H9 (cell line): ENCODE data around the gene SWI5. TPM values are rescaled to one million over a fixed set of nuclear protein-coding genes. Genes with fewer than 3 reads are reported as not detected.

ENCODE experiments used
- DNase-seq: peaks from one replicate; pipeline ENCODE4 v3.0.0-alpha.2; 2017
- H2AFZ ChIP-seq: one replicate; pipeline ENCODE4 v1.6.1; 2013; ENCODE audit warnings: mild to moderate bottlenecking, low read length, control low read depth, moderate library complexity
- H2AK5ac ChIP-seq: 2 replicates; pipeline ENCODE4 v1.6.1; 2013; ENCODE audit warnings: low read length, control low read depth, mixed read lengths; ENCODE audit not compliant: insufficient read length
- H2BK120ac ChIP-seq: one replicate; pipeline ENCODE4 v1.6.1; 2013; ENCODE audit warnings: low read depth, mild to moderate bottlenecking, low read length, control low read depth, inconsistent platforms; ENCODE audit not compliant: poor library complexity, severe bottlenecking
- H2BK12ac ChIP-seq: 2 replicates; pipeline ENCODE4 v1.6.1; 2013; ENCODE audit warnings: low read length, control low read depth, mixed read lengths, low read depth; ENCODE audit not compliant: insufficient read length
- H2BK15ac ChIP-seq: 2 replicates; pipeline ENCODE4 v1.6.1; 2013; ENCODE audit warnings: low read depth, low read length, control low read depth
- H2BK20ac ChIP-seq: one replicate; pipeline ENCODE4 v1.6.1; 2013; ENCODE audit warnings: low read depth, mild to moderate bottlenecking, low read length, control low read depth, inconsistent platforms; ENCODE audit not compliant: poor library complexity, severe bottlenecking
- H2BK5ac ChIP-seq: 2 replicates; pipeline ENCODE4 v1.6.1; 2013; ENCODE audit warnings: low read length, control low read depth, mixed read lengths; ENCODE audit not compliant: insufficient read length
- H3K14ac ChIP-seq: 2 replicates; pipeline ENCODE4 v1.6.1; 2013; ENCODE audit warnings: low read length, control low read depth; ENCODE audit not compliant: insufficient read depth
- H3K18ac ChIP-seq: 2 replicates; pipeline ENCODE4 v1.6.1; 2013; ENCODE audit warnings: low read depth, mild to moderate bottlenecking, mixed read lengths, low read length, control low read depth; ENCODE audit not compliant: insufficient read length
- H3K23ac ChIP-seq: 2 replicates; pipeline ENCODE4 v1.6.1; 2013; ENCODE audit warnings: low read length, control low read depth, mixed read lengths, low read depth; ENCODE audit not compliant: insufficient read length
- H3K23me2 ChIP-seq: 2 replicates; pipeline ENCODE4 v1.6.1; 2013; ENCODE audit warnings: low read depth, mild to moderate bottlenecking, mixed read lengths, low read length, control low read depth; ENCODE audit not compliant: insufficient read length, poor library complexity, severe bottlenecking
- H3K27ac ChIP-seq: 2 replicates; pipeline ENCODE4 v1.5.1; 2013; ENCODE audit warnings: low read length, control low read depth, mixed read lengths, low read depth; ENCODE audit not compliant: insufficient read length
- H3K27me3 ChIP-seq: 2 replicates; pipeline ENCODE4 v1.6.1; 2013; ENCODE audit warnings: low read length, control low read depth, inconsistent platforms; ENCODE audit not compliant: insufficient read depth
- H3K4ac ChIP-seq: 2 replicates; pipeline ENCODE4 v1.6.1; 2013; ENCODE audit warnings: low read depth, mild to moderate bottlenecking, control low read depth, inconsistent platforms, low read length, moderate library complexity
- H3K4me1 ChIP-seq: 2 replicates; pipeline ENCODE4 v1.6.1; 2013; ENCODE audit warnings: low read length, control low read depth, inconsistent platforms; ENCODE audit not compliant: insufficient read depth
- H3K4me2 ChIP-seq: 2 replicates; pipeline ENCODE4 v1.6.1; 2013; ENCODE audit warnings: low read length, control low read depth, mixed read lengths; ENCODE audit not compliant: insufficient read length, insufficient read depth
- H3K56ac ChIP-seq: 2 replicates; pipeline ENCODE4 v1.6.1; 2013; ENCODE audit warnings: low read depth, mild to moderate bottlenecking, mixed read lengths, low read length, control low read depth; ENCODE audit not compliant: insufficient read length
- H3K79me1 ChIP-seq: 2 replicates; pipeline ENCODE4 v1.6.1; 2013; ENCODE audit warnings: low read depth, mild to moderate bottlenecking, moderate library complexity, low read length, control low read depth, inconsistent platforms; ENCODE audit not compliant: insufficient read depth, poor library complexity, severe bottlenecking
- H3K79me2 ChIP-seq: 2 replicates; pipeline ENCODE4 v1.6.1; 2013; ENCODE audit warnings: low read length, control low read depth, inconsistent platforms; ENCODE audit not compliant: insufficient read depth
- H3K9ac ChIP-seq: 2 replicates; pipeline ENCODE4 v1.6.1; 2013; ENCODE audit warnings: low read length, control low read depth, mixed read lengths; ENCODE audit not compliant: insufficient read length; ENCODE audit errors: extremely low read depth
- H3K9me3 ChIP-seq: one replicate; pipeline ENCODE4 v1.6.1; 2013; ENCODE audit warnings: low read depth, low read length, inconsistent platforms; ENCODE audit not compliant: control insufficient read depth
- H3T11ph ChIP-seq: one replicate; pipeline ENCODE4 v1.6.1; 2013; ENCODE audit warnings: mild to moderate bottlenecking, low read length, control low read depth, inconsistent platforms
- H4K20me1 ChIP-seq: one replicate; pipeline ENCODE4 v1.6.1; 2013; ENCODE audit not compliant: control insufficient read depth, insufficient read length, insufficient read depth
- H4K5ac ChIP-seq: 2 replicates; pipeline ENCODE4 v1.6.1; 2013; ENCODE audit warnings: low read depth, mild to moderate bottlenecking, mixed read lengths, low read length, control low read depth; ENCODE audit not compliant: insufficient read length
- H4K8ac ChIP-seq: replicated peaks from 2 replicates; pipeline ENCODE4 v1.6.1; 2013; ENCODE audit warnings: low read length, control low read depth, mixed read lengths, low read depth; ENCODE audit not compliant: insufficient read length
- H4K91ac ChIP-seq: 2 replicates; pipeline ENCODE4 v1.6.1; 2013; ENCODE audit warnings: low read depth, mild to moderate bottlenecking, moderate library complexity, mixed read lengths, low read length, control low read depth; ENCODE audit not compliant: insufficient read length
- H3K27ac Mint-ChIP-seq, 3 experiments: 2 replicates in 2 of 3; 3 replicates in 1 of 3; pipeline ENCODE4 v1.8.0; 2020 to 2021; ENCODE audit warnings: mixed read lengths in 3 of 3, mild to moderate bottlenecking in 1 of 3, moderate library complexity in 1 of 3
- H3K27me3 Mint-ChIP-seq: 2 replicates; pipeline ENCODE4 v1.8.0; 2021; ENCODE audit warnings: low read depth, mild to moderate bottlenecking, moderate library complexity, mixed read lengths
- H3K36me3 Mint-ChIP-seq, 3 experiments: 2 replicates in 2 of 3; 3 replicates in 1 of 3; pipeline ENCODE4 v1.8.0; 2020 to 2021; ENCODE audit warnings: low read depth in 3 of 3, mixed read lengths in 3 of 3; ENCODE audit not compliant: insufficient read depth in 1 of 3
- H3K4me1 Mint-ChIP-seq, 2 experiments: 2 replicates each; pipeline ENCODE4 v1.8.0; 2020; ENCODE audit warnings: mixed read lengths in 2 of 2
- H3K4me3 Mint-ChIP-seq, 2 experiments: 2 replicates in 1 of 2; 3 replicates in 1 of 2; pipeline ENCODE4 v1.8.0; 2020 to 2021; ENCODE audit warnings: mild to moderate bottlenecking in 2 of 2, mixed read lengths in 2 of 2, moderate library complexity in 1 of 2
- H3K9me3 Mint-ChIP-seq, 2 experiments: 2 replicates in 1 of 2; 3 replicates in 1 of 2; pipeline ENCODE4 v1.8.0; 2020; ENCODE audit warnings: mild to moderate bottlenecking in 2 of 2, mixed read lengths in 2 of 2, moderate library complexity in 1 of 2
- CTCF ChIP-seq: fragments of 200-600 bp; sonication (generic); conservative IDR thresholded peaks from 3 replicates; pipeline ENCODE4 v1.8.0; 2021; ENCODE audit warnings: antibody characterized with exemption, mild to moderate bottlenecking
- WGBS: extraction: QIAGEN DNeasy Blood & Tissue Kit; methylation state at CpG from one replicate; pipeline ENCODE4 v1.1.7; 2013; ENCODE audit warnings: missing lambda C conversion rate, low lambda C conversion rate, mixed read lengths; ENCODE audit not compliant: insufficient read length; ENCODE audit errors: extremely low coverage; 5-methylcytosine and 5-hydroxymethylcytosine counted together
- total RNA-seq: library from RNA; stranded (reverse); gene quantifications from 2 replicates; pipeline ENCODE4 v1.2.1, GENCODE V29; 2021

The SWI5 gene
- total RNA-seq, 1 experiment from 2014 or later, result 25.6 TPM

- Histone ChIP-seq H3K18ac (no peak overlapping the region), H4K5ac (no peak overlapping the region), H3K4ac (no peak overlapping the region), H3K27me3 (no peaks in the 10 kb centered on the region), H2AFZ (no peak overlapping the region), H4K91ac (no peak overlapping the region), H3K27ac (no peak overlapping the region), H3T11ph (no peak overlapping the region), H3K14ac (no peak overlapping the region), H3K4me2 (peak overlapping the region; percentile 56), H2BK12ac (no peak overlapping the region), H2BK120ac (no peak overlapping the region), H2BK5ac (no peak overlapping the region), H4K8ac (no peak overlapping the region), H2AK5ac (no peak overlapping the region), H3K9me3 (no peaks in the 10 kb centered on the region), H3K9ac (no peak overlapping the region), H2BK20ac (no peak overlapping the region), H2BK15ac (no peak overlapping the region), H3K56ac (no peak overlapping the region), H3K23me2 (peaks cover 4% of the 10 kb centered on the region), H3K4me1 (no peaks in the 10 kb centered on the region), H4K20me1 (no peaks in the 10 kb centered on the region), H3K79me1 (no peaks in the 10 kb centered on the region), H3K79me2 (peaks cover 3% of the 10 kb centered on the region), H3K23ac (no peak overlapping the region)
- H3K27me3 Mint-ChIP-seq, result peaks cover 6% of the 10 kb centered on the region
- peaks cover 14 to 36% of the 10 kb centered on the region in 2 experiments for H3K4me1 Mint-ChIP-seq
- no peak for TF ChIP-seq CTCF
- peak overlapping the region; percentile 73 to 81; a peak in 4 of 5 replicates for H3K4me3 Mint-ChIP-seq
- H3K9me3 Mint-ChIP-seq, result no peaks in the 10 kb centered on the region; a peak in 1 of 5 replicates
- WGBS, result no CpG with 5 or more reads among the region's 3 CpGs
- H3K27ac Mint-ChIP-seq, result no peak overlapping the region
- peaks cover 15 to 28% (median 21%) of the 10 kb centered on the region in 3 experiments; a peak in 6 of 7 replicates for H3K36me3 Mint-ChIP-seq
- DNase-seq, result no peak
These were observed 24.4 kb upstream of the SWI5 start for GRCh38 chr9:128251732-128252100.
